ENCODE measurements around the gene REEP2. TPM values are rescaled to one million over a fixed set of nuclear protein-coding genes. Genes with fewer than 3 reads are reported as not detected.

REEP2 gene
- total RNA-seq, 1 experiment from 2014 or later = 2.7 TPM

GRCh38 chr5:138464008-138464387, 25.1 kb downstream of the REEP2 start:
- intact Hi-C loops (cut with micrococcal nuclease; ENCODE audit: unreplicated experiment) = loop anchor here (10.0 kb wide), 1 partner anchor 81 kb away; the partner anchor contains the start of gene ETF1
- TF ChIP-seq CTCF (IDR thresholded peaks at IDR 0.05; ENCODE audit: unreplicated experiment) = peak; percentile 96
- peaks cover 60% of the 10 kb centered on the region for H3K36me3 Mint-ChIP-seq (ENCODE audit: insufficient read depth, unreplicated experiment)
- no TSS peak for BruUV-seq (replicated peaks)
- H3K27me3 Mint-ChIP-seq (ENCODE audit: unreplicated experiment) = peaks cover 32% of the 10 kb centered on the region
- peak; percentile 99 for DNase-seq
- CTCF ChIA-PET = interaction anchor here (0.6 to 3.1 kb wide), 4 partner anchors 14 to 141 kb away, joined by 3 to 35 read pairs (median 4); partner anchors contain the start of gene FAM53C
- peak overlapping the region; percentile 94 for H3K27ac Mint-ChIP-seq (ENCODE audit: unreplicated experiment)
- peaks cover 22% of the 10 kb centered on the region for H3K4me1 Mint-ChIP-seq (ENCODE audit: low read depth, unreplicated experiment)
- H3K4me3 Mint-ChIP-seq (ENCODE audit: low read depth, unreplicated experiment) = peak overlapping the region; percentile 78
- H3K9me3 Mint-ChIP-seq (ENCODE audit: low read depth, unreplicated experiment) = no peaks in the 10 kb centered on the region

DNA sequence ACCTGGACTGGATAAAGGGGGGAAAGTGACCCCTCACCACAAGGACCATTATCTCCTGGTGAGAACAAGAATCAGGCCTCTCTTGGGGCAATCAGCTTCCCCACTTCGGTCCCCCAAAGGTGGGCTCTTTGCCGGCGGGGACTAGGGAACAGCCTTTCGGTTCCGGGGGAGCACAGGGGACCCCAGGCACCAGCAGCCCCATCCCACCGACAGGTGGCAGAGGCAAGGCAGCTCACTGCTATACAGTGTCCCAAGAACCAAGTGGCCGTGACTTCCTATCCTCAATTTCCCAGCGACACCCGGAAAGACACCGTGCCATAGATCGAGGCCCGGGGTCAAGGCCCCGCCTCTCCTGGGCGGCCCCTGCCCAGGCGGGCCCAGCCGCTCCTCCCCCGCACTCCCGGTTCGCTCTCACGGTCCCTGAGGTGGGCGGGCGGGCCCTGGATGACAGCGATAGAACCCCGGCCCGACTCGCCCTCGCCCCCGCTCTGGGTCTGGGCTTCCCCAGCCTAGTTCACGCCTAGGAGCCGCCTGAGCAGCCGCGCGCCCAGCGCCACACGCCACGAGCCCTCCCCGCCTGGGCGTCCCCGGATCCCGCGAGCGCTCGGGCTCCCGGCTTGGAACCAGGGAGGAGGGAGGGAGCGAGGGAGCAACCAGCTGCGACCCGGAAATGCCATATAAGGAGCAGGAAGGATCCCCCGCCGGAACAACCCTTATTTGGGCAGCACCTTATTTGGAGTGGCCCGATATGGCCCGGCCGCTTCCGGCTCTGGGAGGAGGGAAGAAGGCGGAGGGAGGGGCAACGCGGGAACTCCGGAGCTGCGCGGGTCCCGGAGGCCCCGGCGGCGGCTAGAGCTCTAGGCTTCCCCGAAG, 25.8 kb downstream of the REEP2 start:
- Mint-ChIP-seq H3K4me1 (ENCODE audit: low read depth, unreplicated experiment) (peaks cover 23% of the 10 kb centered on the region), H3K4me3 (ENCODE audit: low read depth, unreplicated experiment) (peak overlapping the region; percentile 78), H3K27me3 (ENCODE audit: unreplicated experiment) (peaks cover 27% of the 10 kb centered on the region), H3K27ac (ENCODE audit: unreplicated experiment) (peak overlapping the region; percentile 94), H3K36me3 (ENCODE audit: insufficient read depth, unreplicated experiment) (peaks cover 66% of the 10 kb centered on the region), H3K9me3 (ENCODE audit: low read depth, unreplicated experiment) (no peaks in the 10 kb centered on the region)
- intact Hi-C loops (cut with micrococcal nuclease; ENCODE audit: unreplicated experiment) = loop anchor here (5.0 to 10.0 kb wide), 2 partner anchors 38 to 80 kb away; partner anchors contain the start of gene ETF1
- peak; percentile 99 for DNase-seq
- BruUV-seq (replicated peaks) = TSS peak; percentile 72
- CTCF ChIA-PET = interaction anchor here (0.5 to 3.1 kb wide), 8 partner anchors 13 to 126 kb away, joined by 3 to 35 read pairs (median 3); partner anchors contain the start of genes ETF1, FAM53C and HSPA9
- TF ChIP-seq CTCF (IDR thresholded peaks at IDR 0.05; ENCODE audit: unreplicated experiment) = peak; percentile 44

GRCh38 chr5:138465261-138466124, 26.6 kb downstream of the REEP2 start, which contains the start of gene EGR1:
Gene EGR1 (plus strand): TSS chr5:138465479. CDS start chr5:138465762, 283 bp downstream.
- Mint-ChIP-seq H3K27ac (ENCODE audit: unreplicated experiment) (peak within 1 kb of the TSS; percentile 94), H3K4me3 (ENCODE audit: low read depth, unreplicated experiment) (peak within 1 kb of the TSS; percentile 78), H3K9me3 (ENCODE audit: low read depth, unreplicated experiment) (no peaks in the 10 kb centered on the region), H3K4me1 (ENCODE audit: low read depth, unreplicated experiment) (peaks cover 31% of the 10 kb centered on the region), H3K36me3 (ENCODE audit: insufficient read depth, unreplicated experiment) (peaks cover 75% of the 10 kb centered on the region), H3K27me3 (ENCODE audit: unreplicated experiment) (peaks cover 27% of the 10 kb centered on the region)
- peak; percentile 96 for DNase-seq
- intact Hi-C loops (cut with micrococcal nuclease; ENCODE audit: unreplicated experiment) = loop anchor here (5.0 to 10.0 kb wide), 2 partner anchors 37 to 79 kb away; partner anchors contain the start of gene ETF1
- no TSS peak for BruUV-seq (replicated peaks)
- CTCF ChIA-PET = interaction anchor here (0.5 to 3.1 kb wide), 9 partner anchors 14 to 337 kb away, joined by 3 to 35 read pairs (median 3); partner anchors contain the start of genes ETF1, FAM53C and HSPA9
- TF ChIP-seq CTCF (IDR thresholded peaks at IDR 0.05; ENCODE audit: unreplicated experiment) = no peak

Data from Calu3 (cell line).